ENCODE data around the gene SRRM3. TPM values are rescaled to one million over a fixed set of nuclear protein-coding genes. Genes with fewer than 3 reads are reported as not detected.
"Not testable (repeated sequence)": the region's sequence is repeated elsewhere in the genome, so short reads cannot be mapped to it uniquely, and the experiment has no call there.

Gene SRRM3, protein sequence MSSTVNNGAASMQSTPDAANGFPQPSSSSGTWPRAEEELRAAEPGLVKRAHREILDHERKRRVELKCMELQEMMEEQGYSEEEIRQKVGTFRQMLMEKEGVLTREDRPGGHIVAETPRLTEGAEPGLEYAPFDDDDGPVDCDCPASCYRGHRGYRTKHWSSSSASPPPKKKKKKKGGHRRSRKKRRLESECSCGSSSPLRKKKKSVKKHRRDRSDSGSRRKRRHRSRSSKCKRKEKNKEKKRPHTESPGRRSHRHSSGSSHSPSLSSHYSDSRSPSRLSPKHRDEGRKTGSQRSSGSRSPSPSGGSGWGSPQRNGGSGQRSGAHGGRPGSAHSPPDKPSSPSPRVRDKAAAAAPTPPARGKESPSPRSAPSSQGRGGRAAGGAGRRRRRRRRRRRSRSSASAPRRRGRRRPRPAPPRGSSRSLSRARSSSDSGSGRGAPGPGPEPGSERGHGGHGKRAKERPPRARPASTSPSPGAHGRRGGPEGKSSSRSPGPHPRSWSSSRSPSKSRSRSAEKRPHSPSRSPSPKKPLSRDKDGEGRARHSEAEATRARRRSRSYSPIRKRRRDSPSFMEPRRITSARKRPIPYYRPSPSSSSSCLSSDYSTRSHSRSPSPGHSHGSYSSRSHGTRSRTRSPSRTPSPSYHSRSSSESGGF
- 1 to 10 TPM in 3 of 4 donors, under 1 TPM in 1; 0.22 to 3.1 (median 2.4) TPM for total RNA-seq

DNA sequence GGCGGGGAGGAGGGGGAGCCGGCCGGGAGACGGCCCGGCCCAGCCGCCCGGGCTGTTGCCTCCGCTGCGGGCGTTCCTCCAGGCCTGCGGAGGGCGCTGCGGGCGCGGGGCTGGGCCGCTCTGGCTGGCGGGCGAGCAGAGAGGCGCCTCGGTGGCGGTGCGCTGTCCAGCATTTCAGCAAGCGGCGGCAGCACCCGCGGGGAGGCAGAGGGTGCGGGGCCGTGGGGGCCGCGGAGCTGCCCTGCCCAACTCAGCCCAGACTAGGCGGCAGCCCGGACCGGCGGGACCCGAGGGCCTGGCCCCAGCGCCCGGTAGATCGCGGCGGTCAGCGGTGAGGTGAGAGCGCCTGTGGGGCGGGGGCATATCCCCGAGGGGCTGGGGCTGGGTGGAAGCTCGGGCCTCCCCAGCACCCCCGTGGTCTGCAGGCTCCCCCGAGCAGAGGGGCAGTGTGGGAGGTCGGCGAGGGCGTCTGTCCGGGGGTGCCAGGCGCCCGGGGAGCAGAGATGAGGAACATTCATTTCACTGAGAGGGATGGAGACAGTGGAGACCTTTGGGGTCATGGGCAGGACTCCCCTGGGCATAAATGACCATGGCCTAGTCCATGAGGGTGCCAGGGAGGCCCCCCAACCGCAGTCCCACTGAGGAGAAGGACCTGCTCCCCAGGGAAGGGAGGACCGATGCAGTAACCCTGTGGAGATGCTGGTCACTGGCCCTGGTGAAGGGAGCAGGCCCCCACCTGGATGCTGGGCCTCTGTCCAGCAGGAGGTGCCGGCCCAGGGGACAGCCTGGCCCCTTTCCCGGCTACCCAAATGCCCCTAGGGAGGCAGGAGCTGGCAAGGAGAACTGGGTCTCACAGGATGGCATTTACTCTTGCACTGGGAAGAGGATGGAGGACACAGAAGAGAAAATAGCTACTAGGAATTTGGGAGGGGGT is at the start of gene SRRM3:
Gene SRRM3, plus strand, starts transcription at position 165 of the 934 bp plus-strand sequence. CDS start 33,171 bp downstream, outside the sequence.
- Histone ChIP-seq H3K36me3 (no peaks in the 10 kb centered on the region), H3K9me3 (no peaks in the 10 kb centered on the region), H3K27me3 (peaks cover 0 to 35% of the 10 kb centered on the region in 2 donors), H3K4me1 (peaks cover 0 to 13% (median 0%) of the 10 kb centered on the region in 4 donors), H3K4me3 (no peak within 1 kb of the TSS), H3K27ac (no peak within 1 kb of the TSS)
- WGBS, 2 donors, result 4 to 5% methylated on average over 13 to 15 of the region's 57 CpGs
- TF ChIP-seq, protein P1, sequence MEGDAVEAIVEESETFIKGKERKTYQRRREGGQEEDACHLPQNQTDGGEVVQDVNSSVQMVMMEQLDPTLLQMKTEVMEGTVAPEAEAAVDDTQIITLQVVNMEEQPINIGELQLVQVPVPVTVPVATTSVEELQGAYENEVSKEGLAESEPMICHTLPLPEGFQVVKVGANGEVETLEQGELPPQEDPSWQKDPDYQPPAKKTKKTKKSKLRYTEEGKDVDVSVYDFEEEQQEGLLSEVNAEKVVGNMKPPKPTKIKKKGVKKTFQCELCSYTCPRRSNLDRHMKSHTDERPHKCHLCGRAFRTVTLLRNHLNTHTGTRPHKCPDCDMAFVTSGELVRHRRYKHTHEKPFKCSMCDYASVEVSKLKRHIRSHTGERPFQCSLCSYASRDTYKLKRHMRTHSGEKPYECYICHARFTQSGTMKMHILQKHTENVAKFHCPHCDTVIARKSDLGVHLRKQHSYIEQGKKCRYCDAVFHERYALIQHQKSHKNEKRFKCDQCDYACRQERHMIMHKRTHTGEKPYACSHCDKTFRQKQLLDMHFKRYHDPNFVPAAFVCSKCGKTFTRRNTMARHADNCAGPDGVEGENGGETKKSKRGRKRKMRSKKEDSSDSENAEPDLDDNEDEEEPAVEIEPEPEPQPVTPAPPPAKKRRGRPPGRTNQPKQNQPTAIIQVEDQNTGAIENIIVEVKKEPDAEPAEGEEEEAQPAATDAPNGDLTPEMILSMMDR (IDR thresholded peaks at IDR 0.05), result peak; percentile 41 to 75 (median 58)
- TF ChIP-seq EP300 (IDR thresholded peaks at IDR 0.05) (peak in 1 of 2 donors; percentile 11), POLR2A (IDR thresholded peaks at IDR 0.05) (no peak)
- peak; percentile 19 to 42 for DNase-seq (ENCODE audit: low spot score in 2 of 2)

DNA sequence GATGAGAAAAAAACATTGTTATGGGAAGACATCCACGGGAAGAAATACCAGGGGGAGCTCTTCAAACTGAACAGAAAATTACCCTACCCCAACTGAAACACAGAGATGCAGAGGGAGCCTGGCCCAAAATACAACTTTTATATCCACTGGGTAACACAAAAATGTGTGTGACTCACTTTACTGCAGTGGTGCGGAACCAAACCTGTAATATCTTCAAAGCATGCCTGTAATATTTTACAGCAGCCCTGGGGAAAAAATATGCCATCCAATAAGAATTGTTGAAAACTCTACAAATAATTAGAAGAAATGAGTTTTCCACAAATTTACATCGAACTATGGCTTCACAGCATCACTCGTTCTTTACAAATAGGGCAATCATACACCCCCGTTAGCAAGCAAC is 49.8 kb upstream of the SRRM3 start:
- TF ChIP-seq EP300 (IDR thresholded peaks at IDR 0.05) (no peak), POLR2A (IDR thresholded peaks at IDR 0.05) (no peak)
- TF ChIP-seq, protein P1 (IDR thresholded peaks at IDR 0.05), result no peak
- H3K27ac ChIP-seq, result no peak overlapping the region
- peaks cover 0 to 14% of the 10 kb centered on the region in 2 donors for H3K27me3 ChIP-seq
- H3K9me3 ChIP-seq, result no peaks in the 10 kb centered on the region
- no peak for DNase-seq (ENCODE audit: low spot score in 2 of 2)
- H3K36me3 ChIP-seq, result no peaks in the 10 kb centered on the region
- H3K4me1 ChIP-seq, result peaks cover 0 to 4% (median 0%) of the 10 kb centered on the region in 4 donors
- 69 to 78% methylated on average over 5 of the region's 5 CpGs for WGBS, 2 donors
- no peak overlapping the region for H3K4me3 ChIP-seq

DNA sequence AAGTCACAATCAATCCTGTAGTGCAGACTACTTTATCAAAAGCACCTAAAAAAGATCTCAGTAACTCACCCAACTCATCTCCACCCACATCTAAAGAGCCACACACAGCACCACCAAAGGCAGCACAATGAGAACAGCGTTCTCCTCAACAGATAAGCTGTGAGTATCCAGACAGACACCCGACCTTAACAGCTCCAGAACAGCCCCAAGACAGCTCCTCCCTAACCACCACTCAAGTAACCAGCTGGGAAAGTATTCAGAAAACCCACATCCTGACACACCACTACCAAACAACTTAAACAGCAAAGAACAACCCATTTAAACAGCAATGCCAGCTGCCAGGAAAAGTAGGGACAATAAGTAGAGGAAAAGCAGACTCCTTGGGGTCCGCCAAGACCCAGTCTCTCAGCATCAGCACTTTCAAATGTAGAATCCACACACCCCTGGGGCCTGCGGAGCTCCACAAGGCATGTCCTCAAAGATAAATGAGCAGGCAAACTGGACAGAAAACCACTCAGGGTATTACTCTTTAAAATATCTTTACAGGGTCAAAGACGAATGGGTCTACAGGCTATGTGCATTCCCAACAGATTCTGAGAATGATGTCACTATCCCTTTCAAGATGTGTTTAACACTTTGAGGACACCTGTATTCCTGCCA is 48.0 kb upstream of the SRRM3 start:
- H3K4me1 ChIP-seq; H3K27ac ChIP-seq; H3K36me3 ChIP-seq; H3K9me3 ChIP-seq; H3K4me3 ChIP-seq; DNase-seq (ENCODE audit: low spot score in 2 of 2): not testable (repeated sequence)
- H3K27me3 ChIP-seq, result peaks cover 0 to 14% of the 10 kb centered on the region in 2 donors
- WGBS, 2 donors, result 56 to 68% methylated on average over 5 of the region's 5 CpGs

DNA sequence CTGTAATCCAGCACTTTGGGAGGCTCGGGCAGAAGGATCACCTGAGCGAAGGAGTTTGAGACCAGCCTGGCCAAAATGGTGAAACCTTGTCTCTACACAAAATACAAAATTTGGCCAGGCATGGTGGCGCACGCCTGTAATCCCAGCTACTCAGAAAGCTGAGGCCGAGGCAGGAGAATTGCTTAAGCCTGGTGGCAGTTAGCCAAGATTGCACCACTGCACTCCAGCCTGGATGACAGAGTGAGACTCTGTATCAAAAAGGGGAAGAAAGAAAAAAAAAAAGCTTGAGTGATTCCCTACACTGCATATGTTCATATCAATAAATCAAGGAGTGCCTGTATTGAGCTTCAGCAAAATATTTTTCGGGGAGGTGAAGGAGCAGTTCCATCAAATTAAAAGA is 45.8 kb upstream of the SRRM3 start:
- 64 to 73% methylated on average over 6 of the region's 6 CpGs for WGBS, 2 donors
- no peaks in the 10 kb centered on the region for H3K9me3 ChIP-seq

More for the DNA sequence above, 45.8 kb upstream of the SRRM3 start:
- Histone ChIP-seq H3K27me3 (peaks cover 0 to 3% of the 10 kb centered on the region in 2 donors), H3K4me3 (no peak overlapping the region), H3K4me1 (no peaks in the 10 kb centered on the region), H3K27ac (peak overlapping the region in 2 of 4 donors; percentile 16 to 75), H3K36me3 (no peaks in the 10 kb centered on the region)
- peak; percentile 44 to 77 for DNase-seq (ENCODE audit: low spot score in 2 of 2)
- TF ChIP-seq, protein P1 (IDR thresholded peaks at IDR 0.05), result no peak
- peak in 1 of 2 donors; percentile 25 for TF ChIP-seq EP300 (IDR thresholded peaks at IDR 0.05)
- no peak for TF ChIP-seq POLR2A (IDR thresholded peaks at IDR 0.05)

Measured in tibial nerve (tissue), 4 donors.